GM12878 (cell line): ENCODE data around the gene PRPF4. TPM values are rescaled to one million over a fixed set of nuclear protein-coding genes. Genes with fewer than 3 reads are reported as not detected.

Experiments
- ATAC-seq: fragments of 200-7000 bp; cut with Tn5 transposase; 3 replicates; pipeline ENCODE4 v1.9.1; 2020; ENCODE audit warnings: mild to moderate bottlenecking, moderate library complexity
- BruUV-seq: library from RNA; stranded (reverse); fragments of 400-500 nt; replicated peaks from 2 replicates; lab custom pipeline; 2021; lab: Mats Ljungman, UMichigan
- CTCF ChIA-PET: fragments of 300-600 bp; sonication (Branson Sonifier 250); formaldehyde crosslinking; extraction: SDS; loops from one replicate; lab custom pipeline; 2021; ENCODE audit warnings: inconsistent platforms; lab: Yijun Ruan, JAX
- POLR2A ChIA-PET: fragments of 350-600 bp; formaldehyde crosslinking; extraction: SDS; loops from one replicate; lab custom pipeline; 2021; ENCODE audit warnings: inconsistent platforms; lab: Charles Lee
- RAD21 ChIA-PET: fragments of 300-600 bp; sonication (Branson Sonifier 250); formaldehyde crosslinking; loops from one replicate; lab custom pipeline; 2023; ENCODE audit warnings: antibody characterized with exemption; ENCODE audit not compliant: unreplicated experiment; lab: Charles Lee
- SMC1A ChIA-PET: fragments of 300-600 bp; sonication (Branson Sonifier 250); formaldehyde crosslinking; loops from one replicate; lab custom pipeline; 2023; ENCODE audit not compliant: unreplicated experiment, uncharacterized antibody; lab: Charles Lee
- DNase-seq: peaks from one replicate; pipeline ENCODE4 v3.0.0-alpha.2; 2011; ENCODE audit warnings: low read depth, low spot score
- FAIRE-seq: peaks from 3 replicates; lab custom pipeline; 2011; peaks lifted over from hg19 to GRCh38; lab: Jason Lieb, UNC
- H2AFZ ChIP-seq: 2 replicates; pipeline ENCODE4 v1.6.0; 2011; ENCODE audit warnings: low read depth, low read length, control low read depth; ENCODE audit not compliant: control insufficient read depth
- H3K27ac ChIP-seq: 2 replicates; pipeline ENCODE4 v1.5.1; 2011; ENCODE audit warnings: control low read depth; ENCODE audit not compliant: control insufficient read depth, insufficient read depth
- H3K27me3 ChIP-seq, 2 experiments: replicated peaks in 1 of 2; 2 replicates each; pipeline versions ENCODE4 v1.6.0 to v1.6.1; 2011; ENCODE audit warnings: low read length in 1 of 2; ENCODE audit not compliant: control insufficient read depth in 2 of 2, insufficient read depth in 2 of 2
- H3K36me3 ChIP-seq, 2 experiments: 2 replicates each; pipeline ENCODE4 v1.5.1; 2011; ENCODE audit warnings: low read length in 1 of 2; ENCODE audit not compliant: control insufficient read depth in 2 of 2, insufficient read depth in 2 of 2
- H3K4me1 ChIP-seq: 2 replicates; pipeline ENCODE4 v1.6.1; 2011; ENCODE audit warnings: mild to moderate bottlenecking, low read length, moderate library complexity, mixed read lengths; ENCODE audit not compliant: control insufficient read depth, insufficient read depth
- H3K4me2 ChIP-seq: 2 replicates; pipeline ENCODE4 v1.6.0; 2011; ENCODE audit warnings: control low read depth; ENCODE audit not compliant: control insufficient read depth, insufficient read depth
- H3K4me3 ChIP-seq: fragments of 200-600 bp; sonication (generic); 2 replicates; pipeline ENCODE4 v1.5.1; 2016
- H3K79me2 ChIP-seq: 2 replicates; pipeline ENCODE4 v1.6.0; 2011; ENCODE audit warnings: low read length; ENCODE audit not compliant: control insufficient read depth, insufficient read depth
- H3K9ac ChIP-seq: 2 replicates; pipeline ENCODE4 v1.8.0; 2011; ENCODE audit warnings: low read length, control low read depth, mixed read lengths; ENCODE audit not compliant: control insufficient read depth, insufficient read depth
- H3K9me3 ChIP-seq: replicated peaks from 3 replicates; pipeline ENCODE4 v1.5.1; 2011; ENCODE audit warnings: mild to moderate bottlenecking, low read length; ENCODE audit not compliant: control insufficient read depth, insufficient read depth
- H4K20me1 ChIP-seq: 2 replicates; pipeline ENCODE4 v1.6.0; 2011; ENCODE audit not compliant: control insufficient read depth, insufficient read depth
- CBX3 ChIP-seq: fragments of 200-600 bp; sonication (generic); IDR thresholded peaks from 2 replicates; pipeline ENCODE4 v1.6.1; 2016; ENCODE audit warnings: low read depth, borderline replicate concordance
- CBX5 ChIP-seq: sonication (generic); IDR thresholded peaks from 2 replicates; pipeline ENCODE4 v1.6.1; 2016; ENCODE audit warnings: low read depth, moderate library complexity, mild to moderate bottlenecking, inconsistent platforms
- ETV6 ChIP-seq, 2 experiments: fragments of 450-650 bp in 1 of 2; IDR thresholded peaks in 1 of 2; conservative IDR thresholded peaks in 1 of 2; 2 replicates each; pipeline ENCODE4 v1.6.1; 2014; ENCODE audit warnings: antibody characterized with exemption in 1 of 2, borderline replicate concordance in 1 of 2, low read depth in 1 of 2, mild to moderate bottlenecking in 1 of 2, moderate library complexity in 1 of 2
- IKZF1 ChIP-seq: fragments of 450-650 bp; conservative IDR thresholded peaks from 2 replicates; pipeline ENCODE4 v1.6.1; 2017; ENCODE audit warnings: antibody characterized with exemption, mild to moderate bottlenecking
- MEF2B ChIP-seq: fragments of 450-650 bp; IDR thresholded peaks from 2 replicates; pipeline ENCODE4 v1.6.1; 2018; ENCODE audit warnings: mild to moderate bottlenecking, moderate library complexity; ENCODE audit not compliant: partially characterized antibody, poor library complexity, severe bottlenecking
- MLLT1 ChIP-seq: fragments of 450-650 bp; IDR thresholded peaks from 2 replicates; pipeline ENCODE4 v1.6.1; 2016; ENCODE audit warnings: mild to moderate bottlenecking
- NFYB ChIP-seq: IDR thresholded peaks from 2 replicates; pipeline ENCODE4 v1.6.1; 2011; ENCODE audit warnings: low read depth, mild to moderate bottlenecking, low read length, improper control_type of control experiment, moderate library complexity; ENCODE audit not compliant: insufficient read depth
- RCOR1 ChIP-seq: conservative IDR thresholded peaks from 2 replicates; pipeline ENCODE4 v1.6.1; 2012; ENCODE audit warnings: low read depth, low read length, improper control_type of control experiment
- STAT3 ChIP-seq: IDR thresholded peaks from 2 replicates; pipeline ENCODE4 v1.6.1; 2011; ENCODE audit warnings: low read depth, low read length, improper control_type of control experiment
- SUZ12 ChIP-seq: fragments of 200-600 bp; sonication (generic); IDR thresholded peaks from one replicate; pipeline ENCODE4 v1.6.1; 2018; ENCODE audit warnings: antibody characterized with exemption, mild to moderate bottlenecking; ENCODE audit not compliant: unreplicated experiment
- USF1 ChIP-seq: IDR thresholded peaks from 2 replicates; pipeline ENCODE4 v1.6.1; 2011; ENCODE audit warnings: borderline replicate concordance, low read depth, mild to moderate bottlenecking, moderate library complexity, mixed read lengths, low read length; ENCODE audit not compliant: insufficient read depth; ENCODE audit errors: extremely low read length
- YBX1 ChIP-seq: fragments of 450-650 bp; IDR thresholded peaks from 2 replicates; pipeline ENCODE4 v1.6.1; 2016; ENCODE audit warnings: antibody characterized with exemption
- ZZZ3 ChIP-seq: IDR thresholded peaks from 2 replicates; pipeline ENCODE4 v1.6.1; 2011; ENCODE audit warnings: low read depth; ENCODE audit not compliant: control insufficient read depth, insufficient read length
- WGBS: methylation state at CpG from one replicate; pipeline ENCODE4 v1.1.6; 2016; ENCODE audit warnings: low lambda C conversion rate; ENCODE audit not compliant: insufficient replicate concordance, insufficient coverage; ENCODE audit errors: missing lambda C conversion rate; 5-methylcytosine and 5-hydroxymethylcytosine counted together
- in situ Hi-C: fragments of 300-500 bp; cut with MboI; formaldehyde crosslinking; loops from 9 replicates; pipeline ENCODE4 v1.14.3; 2018; ENCODE audit warnings: mixed read lengths
- intact Hi-C: fragments of 100-400 bp; cut with micrococcal nuclease; formaldehyde crosslinking; loops from one replicate; pipeline ENCODE4 v1.14.2; 2022; ENCODE audit not compliant: unreplicated experiment
- polyA plus RNA-seq, 11 experiments: library from polyadenylated mRNA; depleted of rRNA in 4 of 11; unstranded in 6 of 11; stranded (reverse) in 5 of 11; fragments of >200 nt; fragmentation: Nextera tagmentation in 4 of 11; fragmentation: Illumina TruSeq in 1 of 11; extraction: Ambion mirVana in 4 of 11; extraction: Trizol in 1 of 11; gene quantifications; 1 replicate in 1 of 11; 2 replicates in 10 of 11; pipeline versions ENCODE4 v1.2.1 to v1.2.3, GENCODE V29; 2011 to 2016; ENCODE audit warnings: inconsistent platforms in 2 of 11, missing spikeins in 2 of 11, low read depth in 1 of 11
- total RNA-seq, 4 experiments: library from RNA; depleted of rRNA in 3 of 4; stranded (reverse); fragments of >200 nt in 3 of 4; fragmentation: Illumina TruSeq in 1 of 4; extraction: Trizol in 1 of 4; gene quantifications; 2 replicates each; pipeline versions ENCODE4 v1.2.1 to v1.2.3, GENCODE V29; 2013 to 2021
- TF ChIP-seq, protein P1 (sequence below): fragments of 150-350 bp; IDR thresholded peaks from 2 replicates; pipeline ENCODE4 v1.6.1; 2014; ENCODE audit warnings: mild to moderate bottlenecking, low read depth, low read length

PRPF4 gene
- total and polyA plus RNA-seq, 10 of the 15 experiments (the other 5 are each of a cell fraction or from before 2014, with no cell fraction given) = 23.0 to 48.1 (median 39.2) TPM

DNA sequence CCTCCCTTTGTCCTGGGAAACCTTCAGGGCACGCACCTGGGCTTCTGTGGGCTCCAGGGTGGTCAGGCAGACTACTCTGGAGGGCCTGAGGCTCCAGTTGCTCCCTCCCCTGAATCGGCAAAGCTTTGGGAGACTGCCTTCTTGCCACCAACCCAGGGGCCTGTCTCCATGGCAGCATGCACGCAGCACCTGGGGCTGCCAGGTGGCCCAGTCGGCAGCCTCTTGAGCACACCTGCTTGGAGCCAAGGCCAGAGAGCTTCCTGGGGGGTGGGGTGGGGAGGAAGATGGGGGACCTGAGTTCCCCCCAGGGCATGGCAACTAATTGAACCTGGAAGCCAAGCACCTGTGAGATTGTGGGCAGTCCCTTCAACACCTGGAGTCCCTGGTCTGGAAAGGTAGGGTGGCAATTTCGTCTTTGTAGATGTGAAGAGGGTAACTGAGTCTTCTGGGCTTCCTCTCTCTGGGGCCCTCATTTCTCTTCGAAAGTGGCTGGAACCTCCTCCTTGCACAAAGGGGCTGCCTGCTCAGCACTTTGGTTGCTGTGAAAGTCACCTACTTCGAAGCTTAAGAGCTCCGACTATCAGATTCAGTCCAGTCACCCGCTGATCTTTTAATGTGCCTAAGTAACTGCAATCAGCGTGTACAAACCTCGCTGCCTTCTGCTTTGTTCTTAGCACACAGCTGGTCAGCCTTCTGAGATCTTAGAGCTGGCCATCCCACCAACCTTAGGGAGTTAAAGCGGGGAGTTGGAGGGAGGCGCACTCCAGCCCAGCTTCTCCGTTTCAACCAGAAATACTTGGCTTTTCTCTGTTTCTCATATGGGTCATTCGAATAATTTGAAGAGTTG lies 23.7 kb downstream of the PRPF4 start:
- ATAC-seq (no peak), FAIRE-seq (no peak)
- SMC1A ChIA-PET = no interaction called here
- H3K9me3 ChIP-seq = no peaks in the 10 kb centered on the region
- TF ChIP-seq RCOR1 (no peak), CBX5 (no peak), USF1 (no peak), STAT3 (no peak), IKZF1 (no peak), NFYB (no peak), ETV6 (conservative IDR thresholded peaks at IDR 0.05 in 1 of 2, IDR thresholded peaks at IDR 0.05 in 1 of 2; ENCODE audit: borderline replicate concordance in 1 of 2, low read depth in 1 of 2) (no peak), YBX1 (no peak), MEF2B (no peak), ZZZ3 (no peak), MLLT1 (no peak), SUZ12 (no peak), CBX3 (no peak)
- TF ChIP-seq, protein P1, sequence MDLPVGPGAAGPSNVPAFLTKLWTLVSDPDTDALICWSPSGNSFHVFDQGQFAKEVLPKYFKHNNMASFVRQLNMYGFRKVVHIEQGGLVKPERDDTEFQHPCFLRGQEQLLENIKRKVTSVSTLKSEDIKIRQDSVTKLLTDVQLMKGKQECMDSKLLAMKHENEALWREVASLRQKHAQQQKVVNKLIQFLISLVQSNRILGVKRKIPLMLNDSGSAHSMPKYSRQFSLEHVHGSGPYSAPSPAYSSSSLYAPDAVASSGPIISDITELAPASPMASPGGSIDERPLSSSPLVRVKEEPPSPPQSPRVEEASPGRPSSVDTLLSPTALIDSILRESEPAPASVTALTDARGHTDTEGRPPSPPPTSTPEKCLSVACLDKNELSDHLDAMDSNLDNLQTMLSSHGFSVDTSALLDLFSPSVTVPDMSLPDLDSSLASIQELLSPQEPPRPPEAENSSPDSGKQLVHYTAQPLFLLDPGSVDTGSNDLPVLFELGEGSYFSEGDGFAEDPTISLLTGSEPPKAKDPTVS = no peak
- TF ChIP-seq, all 136 proteins: peak for 0
- RAD21 ChIA-PET = no interaction called here
- no peak for DNase-seq
- CTCF ChIA-PET = no interaction called here
- BruUV-seq = no TSS peak
- Histone ChIP-seq H3K4me1 (no peaks in the 10 kb centered on the region), H3K4me3 (no peak overlapping the region), H2AFZ (no peak overlapping the region), H3K9ac (no peak overlapping the region), H3K4me2 (no peak overlapping the region), H3K27ac (no peak overlapping the region), H3K79me2 (no peaks in the 10 kb centered on the region), H4K20me1 (no peaks in the 10 kb centered on the region), H3K27me3 (no peaks in the 10 kb centered on the region; a peak in 1 of 4 replicates), H3K36me3 (no peaks in the 10 kb centered on the region)
- 63% methylated on average over 15 of the region's 15 CpGs for WGBS
- intact Hi-C loops (no loop called here), in situ Hi-C loops (no loop called here)
- POLR2A ChIA-PET = no interaction called here
